ENCODE results near the gene GIT1.

GIT1 gene

GRCh38 chr17:29533976-29534375 is 55.5 kb downstream of the GIT1 start:
- in situ Hi-C loops (cut with HindIII; ENCODE audit: low sequenced_read_pairs), result no loop called here

DNA sequence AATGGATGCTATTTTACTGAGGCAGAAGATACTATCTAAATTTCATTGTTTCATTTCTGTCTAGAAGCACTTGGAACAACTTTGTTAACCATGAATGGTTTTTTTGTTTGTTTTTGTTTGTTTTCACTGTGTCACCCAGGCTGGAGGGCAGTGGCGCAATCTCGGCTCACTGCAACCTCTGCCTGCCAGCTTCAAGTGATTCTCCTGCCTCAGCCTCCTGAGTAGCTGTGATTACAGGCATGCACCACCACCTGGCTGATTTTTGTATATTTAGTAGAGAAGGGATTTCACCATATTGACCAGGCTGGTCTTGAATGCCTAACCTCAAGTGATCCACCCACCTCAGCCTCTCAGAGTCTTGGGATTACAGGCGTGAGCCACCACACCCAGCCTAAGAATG is 63.1 kb downstream of the GIT1 start:
- in situ Hi-C loops (cut with HindIII; ENCODE audit: low sequenced_read_pairs), result no loop called here

DNA sequence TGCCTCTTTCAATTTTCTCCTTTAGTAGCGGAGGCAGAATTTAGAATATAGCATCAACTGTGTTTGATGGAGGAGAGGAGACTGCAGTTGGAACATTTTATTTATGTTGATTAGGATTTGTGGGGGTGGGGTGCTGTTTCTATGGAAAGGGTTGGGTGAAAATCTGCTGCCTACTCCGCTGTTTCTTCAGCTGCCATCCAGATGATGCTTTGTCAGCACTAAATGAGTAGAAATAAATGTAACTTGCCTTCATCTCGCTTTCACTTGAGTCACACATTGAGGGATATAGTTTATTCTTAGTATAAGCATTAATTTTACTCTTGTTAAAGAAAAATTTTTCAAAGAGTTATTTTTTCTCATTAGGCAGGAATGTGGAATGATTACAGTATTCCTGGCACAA is 64.8 kb downstream of the GIT1 start:
- in situ Hi-C loops (cut with HindIII; ENCODE audit: low sequenced_read_pairs), result no loop called here
